COLO829 (cell line): ENCODE results near the gene TMEM72.
"Not testable (repeated sequence)": the region's sequence is repeated elsewhere in the genome, so short reads cannot be mapped to it uniquely, and the experiment has no call there.

Source experiments
- DNase-seq: peaks from one replicate; pipeline ENCODE4 v3.0.0; 2012; ENCODE audit warnings: low spot score

TMEM72 gene

GRCh38 chr10:44911081-44911540, at the start of gene TMEM72:
TSS of gene TMEM72 (plus strand) at chr10:44911337. CDS start at chr10:44911513, 176 bp downstream.
- no peak for DNase-seq

GRCh38 chr10:44862006-44862751, 49.0 kb upstream of the TMEM72 start:
- no peak for DNase-seq

GRCh38 chr10:44862924-44863323, 48.2 kb upstream of the TMEM72 start:
- DNase-seq, result no peak

- no peak for DNase-seq
Observed at GRCh38 chr10:44863344-44864047, 47.6 kb upstream of the TMEM72 start.

GRCh38 chr10:44864051-44864450, 47.1 kb upstream of the TMEM72 start:
- no peak for DNase-seq

- peak; percentile 71 for DNase-seq
Observed at GRCh38 chr10:44864637-44865288, 46.4 kb upstream of the TMEM72 start.

GRCh38 chr10:44865289-44865671, 45.9 kb upstream of the TMEM72 start:
- no peak for DNase-seq

- DNase-seq, result not testable (repeated sequence)
Observed at GRCh38 chr10:44866367-44866766, 44.8 kb upstream of the TMEM72 start.

- no peak for DNase-seq
Observed at GRCh38 chr10:44870031-44870430, 41.1 kb upstream of the TMEM72 start.

GRCh38 chr10:44873160-44873559, 38.0 kb upstream of the TMEM72 start:
- no peak for DNase-seq

GRCh38 chr10:44874166-44874565, 37.0 kb upstream of the TMEM72 start:
- no peak for DNase-seq

- DNase-seq, result peak; percentile 73
Observed at GRCh38 chr10:44878706-44879530, 32.2 kb upstream of the TMEM72 start.

- no peak for DNase-seq
Observed at GRCh38 chr10:44879531-44879899, 31.6 kb upstream of the TMEM72 start.

GRCh38 chr10:44880090-44880715, 30.9 kb upstream of the TMEM72 start:
- DNase-seq, result no peak

GRCh38 chr10:44881649-44882048, 29.5 kb upstream of the TMEM72 start:
- no peak for DNase-seq

GRCh38 chr10:44882166-44882720, 28.9 kb upstream of the TMEM72 start:
- no peak for DNase-seq

GRCh38 chr10:44883593-44884331, 27.4 kb upstream of the TMEM72 start:
- no peak for DNase-seq

GRCh38 chr10:44885710-44886109, 25.4 kb upstream of the TMEM72 start:
- no peak for DNase-seq

GRCh38 chr10:44886966-44887365, 24.2 kb upstream of the TMEM72 start:
- DNase-seq, result no peak

- no peak for DNase-seq
Observed at GRCh38 chr10:44888886-44889285, 22.3 kb upstream of the TMEM72 start.

- DNase-seq, result no peak
Observed at GRCh38 chr10:44889834-44890233, 21.3 kb upstream of the TMEM72 start.
